PC-9 (cell line): ENCODE data around the gene SGMS1. TPM values are rescaled to one million over a fixed set of nuclear protein-coding genes. Genes with fewer than 3 reads are reported as not detected.

Source experiments
- BruUV-seq: library from RNA; stranded (reverse); fragments of 400-500 nt; replicated peaks from 2 replicates; lab custom pipeline; 2021; lab: Mats Ljungman, UMichigan
- CTCF ChIA-PET: fragments of 300-600 bp; sonication (Branson Sonifier 250); formaldehyde crosslinking; loops from one replicate; lab custom pipeline; 2022; ENCODE audit warnings: antibody characterized with exemption; lab: Charles Lee
- POLR2A ChIA-PET: fragments of 300-600 bp; sonication (Branson Sonifier 250); formaldehyde crosslinking; loops from one replicate; lab custom pipeline; 2022; ENCODE audit warnings: antibody characterized with exemption; ENCODE audit not compliant: unreplicated experiment; lab: Charles Lee
- DNase-seq, 2 experiments: peaks; one replicate each; pipeline versions ENCODE4 v3.0.0 to v3.0.0-alpha.2; 2015 to 2022; ENCODE audit warnings: mixed read lengths in 1 of 2
- H2AFZ ChIP-seq: fragments of 200-600 bp; sonication (generic); 2 replicates; pipeline ENCODE4 v1.8.1; 2017; ENCODE audit warnings: antibody characterized with exemption
- H3F3A ChIP-seq: fragments of 200-600 bp; sonication (generic); 2 replicates; pipeline ENCODE4 v1.8.1; 2017; ENCODE audit warnings: antibody characterized with exemption, mild to moderate bottlenecking, low read depth; ENCODE audit not compliant: insufficient read depth
- H3K27ac ChIP-seq: fragments of 200-600 bp; sonication (generic); 2 replicates; pipeline ENCODE4 v1.6.1; 2016; ENCODE audit warnings: mixed run types
- H3K27me3 ChIP-seq: fragments of 200-600 bp; sonication (generic); 2 replicates; pipeline ENCODE4 v1.6.1; 2016; ENCODE audit warnings: low read depth, mixed run types; ENCODE audit not compliant: insufficient read depth
- H3K36me3 ChIP-seq: fragments of 200-600 bp; sonication (generic); 2 replicates; pipeline ENCODE4 v1.6.1; 2016; ENCODE audit warnings: low read depth, mixed run types
- H3K4me1 ChIP-seq: fragments of 200-600 bp; sonication (generic); replicated peaks from 2 replicates; pipeline ENCODE4 v1.6.1; 2016; ENCODE audit warnings: mixed run types; ENCODE audit not compliant: insufficient read depth
- H3K4me2 ChIP-seq: fragments of 200-600 bp; sonication (generic); 2 replicates; pipeline ENCODE4 v1.6.1; 2017; ENCODE audit warnings: mixed run types
- H3K4me3 ChIP-seq: fragments of 200-600 bp; sonication (generic); 2 replicates; pipeline ENCODE4 v1.6.1; 2016; ENCODE audit warnings: mixed run types
- H3K79me2 ChIP-seq: fragments of 200-600 bp; sonication (generic); 2 replicates; pipeline ENCODE4 v1.6.1; 2017; ENCODE audit warnings: low read depth, mixed run types
- H3K9me2 ChIP-seq: fragments of 200-600 bp; sonication (generic); 2 replicates; pipeline ENCODE4 v1.8.1; 2017; ENCODE audit warnings: mild to moderate bottlenecking; ENCODE audit not compliant: insufficient read depth
- H3K9me3 ChIP-seq: fragments of 200-600 bp; sonication (generic); 2 replicates; pipeline ENCODE4 v1.8.1; 2016; ENCODE audit warnings: low read depth; ENCODE audit not compliant: insufficient read depth
- H4K20me1 ChIP-seq: fragments of 200-600 bp; sonication (generic); 2 replicates; pipeline ENCODE4 v1.8.1; 2017; ENCODE audit not compliant: insufficient read depth
- CTCF ChIP-seq: fragments of 200-600 bp; sonication (generic); conservative IDR thresholded peaks from 2 replicates; pipeline ENCODE4 v1.6.1; 2017; ENCODE audit warnings: mixed run types, antibody characterized with exemption, mild to moderate bottlenecking, moderate library complexity
- EZH2 ChIP-seq: fragments of 200-600 bp; sonication (generic); IDR thresholded peaks from 2 replicates; pipeline ENCODE4 v1.8.0; 2017; ENCODE audit warnings: antibody characterized with exemption, low read depth
- intact Hi-C: fragments of 100-400 bp; cut with micrococcal nuclease; formaldehyde crosslinking; loops from one replicate; pipeline ENCODE4 v1.10.0; 2022; ENCODE audit not compliant: unreplicated experiment
- total RNA-seq: library from RNA; stranded (reverse); gene quantifications from 2 replicates; pipeline ENCODE4 v1.2.3, GENCODE V29; 2021

The SGMS1 gene
- total RNA-seq, 1 experiment from 2014 or later = 35.0 TPM

DNA sequence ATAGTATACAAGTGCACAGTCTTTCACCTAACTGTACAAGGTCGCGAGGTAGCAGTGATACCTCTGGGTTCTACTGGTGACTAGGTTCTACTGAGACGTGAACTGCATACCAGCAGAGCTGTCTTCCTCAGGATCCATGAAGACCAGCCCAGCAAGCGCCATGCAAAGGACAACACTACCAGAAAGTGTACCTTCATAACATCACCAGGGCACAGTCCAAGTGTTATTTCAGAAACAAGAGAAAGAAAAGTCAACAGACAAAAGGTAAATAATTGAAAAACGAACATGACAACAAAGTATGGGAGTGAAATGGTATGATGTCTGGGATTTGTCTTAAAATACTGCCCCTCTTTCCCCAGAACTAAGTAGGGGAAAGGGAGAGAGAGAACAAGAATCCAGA lies 231.3 kb downstream of the SGMS1 start:
- Histone ChIP-seq H3K4me2 (no peak overlapping the region), H4K20me1 (no peaks in the 10 kb centered on the region; the same call in 1 of the 2 replicates), H2AFZ (no peak overlapping the region), H3F3A (peaks cover 27% of the 10 kb centered on the region), H3K4me3 (no peak overlapping the region), H3K36me3 (peaks cover 32% of the 10 kb centered on the region), H3K27ac (no peak overlapping the region), H3K4me1 (peaks cover 52% of the 10 kb centered on the region), H3K27me3 (no peaks in the 10 kb centered on the region), H3K79me2 (peaks cover 100% of the 10 kb centered on the region), H3K9me3 (peaks cover 3% of the 10 kb centered on the region), H3K9me2 (no peaks in the 10 kb centered on the region)
- ChIA-PET POLR2A (no interaction called here), CTCF (no interaction called here)
- intact Hi-C loops = no loop called here
- TF ChIP-seq CTCF (no peak), EZH2 (no peak)
- no TSS peak for BruUV-seq
- DNase-seq = no peak

GRCh38 chr10:50390302-50390701 lies 233.5 kb downstream of the SGMS1 start:
- Histone ChIP-seq H3K4me2 (no peak overlapping the region), H3K4me1 (peaks cover 39% of the 10 kb centered on the region)
- intact Hi-C loops = no loop called here

GRCh38 chr10:50388181-50388580 lies 235.6 kb downstream of the SGMS1 start:
- H3K27me3 ChIP-seq = no peaks in the 10 kb centered on the region
- ChIA-PET CTCF (interaction anchor here (0.7 kb wide), 1 partner anchor 28 kb away, joined by 4 read pairs; no protein-coding TSS in a partner anchor), POLR2A (no interaction called here)
- no peak for DNase-seq
- H2AFZ ChIP-seq = no peak overlapping the region
- peaks cover 24% of the 10 kb centered on the region for H3K36me3 ChIP-seq
- peaks cover 6% of the 10 kb centered on the region for H3K9me3 ChIP-seq
- H3K4me3 ChIP-seq = no peak overlapping the region
- H4K20me1 ChIP-seq = no peaks in the 10 kb centered on the region; the same call in 1 of the 2 replicates
- BruUV-seq = no TSS peak
- TF ChIP-seq EZH2 = no peak
- TF ChIP-seq CTCF = no peak
- intact Hi-C loops = no loop called here
- no peak overlapping the region for H3K27ac ChIP-seq
- H3K4me2 ChIP-seq = no peak overlapping the region
- H3F3A ChIP-seq = 0 out of 2 replicates have a peak, but pooled peaks cover 12% of the 10 kb centered on the region
- no peaks in the 10 kb centered on the region; the same call in 1 of the 2 replicates for H3K9me2 ChIP-seq
- peaks cover 100% of the 10 kb centered on the region for H3K79me2 ChIP-seq
- H3K4me1 ChIP-seq = peaks cover 19% of the 10 kb centered on the region

More at GRCh38 chr10:50390302-50390701, 233.5 kb downstream of the SGMS1 start:
- H4K20me1 ChIP-seq = no peaks in the 10 kb centered on the region; the same call in 1 of the 2 replicates
- no peak for DNase-seq
- peaks cover 9% of the 10 kb centered on the region for H3K9me3 ChIP-seq
- no peaks in the 10 kb centered on the region for H3K27me3 ChIP-seq
- peaks cover 28% of the 10 kb centered on the region for H3K36me3 ChIP-seq
- H3F3A ChIP-seq = peaks cover 13% of the 10 kb centered on the region; the same call in 1 of the 2 replicates
- ChIA-PET POLR2A (no interaction called here), CTCF (no interaction called here)
- H3K4me3 ChIP-seq = no peak overlapping the region
- H3K27ac ChIP-seq = no peak overlapping the region
- H3K9me2 ChIP-seq = no peaks in the 10 kb centered on the region
- TF ChIP-seq CTCF (no peak), EZH2 (no peak)
- no peak overlapping the region for H2AFZ ChIP-seq
- peaks cover 100% of the 10 kb centered on the region for H3K79me2 ChIP-seq
- no TSS peak for BruUV-seq
